ENCODE results near the gene NLRP13. TPM values are rescaled to one million over a fixed set of nuclear protein-coding genes. Genes with fewer than 3 reads are reported as not detected.

The NLRP13 gene
- total RNA-seq, 1 donor from 2014 or later = not detected

- ChIA-PET CTCF (no interaction called here), POLR2A (no interaction called here)
- H3K4me3 Mint-ChIP-seq = no peak overlapping the region
- TF ChIP-seq CTCF (IDR thresholded peaks at IDR 0.05) = no peak
- H3K27ac Mint-ChIP-seq = no peak overlapping the region
- DNase-seq (no peak), ATAC-seq (ENCODE audit: low read depth) (no peak)
- H3K4me1 Mint-ChIP-seq = no peaks in the 10 kb centered on the region
- peaks cover 3% of the 10 kb centered on the region for H3K27me3 Mint-ChIP-seq
- H3K9me3 Mint-ChIP-seq = peaks cover 16% of the 10 kb centered on the region
- intact Hi-C loops (cut with micrococcal nuclease) = no loop called here
- no peaks in the 10 kb centered on the region for H3K36me3 Mint-ChIP-seq (ENCODE audit: low read depth)
Measured at GRCh38 chr19:55913643-55914268, 18.4 kb downstream of the NLRP13 start.

- Mint-ChIP-seq H3K4me3 (no peak overlapping the region), H3K36me3 (ENCODE audit: low read depth) (no peaks in the 10 kb centered on the region), H3K9me3 (peaks cover 13% of the 10 kb centered on the region), H3K27ac (no peak overlapping the region), H3K27me3 (peaks cover 4% of the 10 kb centered on the region), H3K4me1 (no peaks in the 10 kb centered on the region)
- TF ChIP-seq CTCF (IDR thresholded peaks at IDR 0.05) = no peak
- ATAC-seq (ENCODE audit: low read depth) (no peak), DNase-seq (no peak)
- intact Hi-C loops (cut with micrococcal nuclease) = no loop called here
- ChIA-PET CTCF (no interaction called here), POLR2A (no interaction called here)
Measured at GRCh38 chr19:55912916-55913315, 19.2 kb downstream of the NLRP13 start.

- H3K27me3 Mint-ChIP-seq = peaks cover 5% of the 10 kb centered on the region
- no peaks in the 10 kb centered on the region for H3K4me1 Mint-ChIP-seq
- H3K36me3 Mint-ChIP-seq (ENCODE audit: low read depth) = no peaks in the 10 kb centered on the region
- ChIA-PET CTCF (no interaction called here), POLR2A (no interaction called here)
- ATAC-seq (ENCODE audit: low read depth) (no peak), DNase-seq (no peak)
- H3K4me3 Mint-ChIP-seq = no peak overlapping the region
- no peak for TF ChIP-seq CTCF (IDR thresholded peaks at IDR 0.05)
- H3K9me3 Mint-ChIP-seq = peaks cover 6% of the 10 kb centered on the region
- intact Hi-C loops (cut with micrococcal nuclease) = no loop called here
- H3K27ac Mint-ChIP-seq = no peak overlapping the region
Measured at GRCh38 chr19:55909801-55910200, 22.3 kb downstream of the NLRP13 start.

GRCh38 chr19:55907746-55908145 lies 24.4 kb downstream of the NLRP13 start:
- peaks cover 5% of the 10 kb centered on the region for H3K27me3 Mint-ChIP-seq
- peaks cover 6% of the 10 kb centered on the region for H3K9me3 Mint-ChIP-seq
- CTCF ChIA-PET = no interaction called here
- POLR2A ChIA-PET = no interaction called here
- intact Hi-C loops (cut with micrococcal nuclease) = no loop called here
- ATAC-seq (ENCODE audit: low read depth) (no peak), DNase-seq (no peak)
- TF ChIP-seq CTCF (IDR thresholded peaks at IDR 0.05) = no peak
- no peak overlapping the region for H3K27ac Mint-ChIP-seq
- no peak overlapping the region for H3K4me3 Mint-ChIP-seq
- H3K36me3 Mint-ChIP-seq (ENCODE audit: low read depth) = no peaks in the 10 kb centered on the region
- H3K4me1 Mint-ChIP-seq = no peaks in the 10 kb centered on the region

GRCh38 chr19:55907286-55907685 lies 24.9 kb downstream of the NLRP13 start:
- ATAC-seq (ENCODE audit: low read depth) = no peak
- H3K27ac Mint-ChIP-seq = no peak overlapping the region
- intact Hi-C loops (cut with micrococcal nuclease) = no loop called here
- H3K27me3 Mint-ChIP-seq = peaks cover 5% of the 10 kb centered on the region
- no peaks in the 10 kb centered on the region for H3K36me3 Mint-ChIP-seq (ENCODE audit: low read depth)
- TF ChIP-seq CTCF (IDR thresholded peaks at IDR 0.05) = no peak
- DNase-seq = no peak
- peaks cover 6% of the 10 kb centered on the region for H3K9me3 Mint-ChIP-seq
- H3K4me3 Mint-ChIP-seq = no peak overlapping the region
- no peaks in the 10 kb centered on the region for H3K4me1 Mint-ChIP-seq
- ChIA-PET CTCF (no interaction called here), POLR2A (no interaction called here)
